Tibial nerve (tissue), 4 donors: ENCODE data around the gene ANAPC5. TPM values are rescaled to one million over a fixed set of nuclear protein-coding genes. Genes with fewer than 3 reads are reported as not detected.

ENCODE experiments used
- DNase-seq, 2 donors: peaks; one replicate each; pipeline ENCODE4 v3.0.0-alpha.2; 2019; ENCODE audit warnings: low spot score in 2 of 2
- H3K27ac ChIP-seq, 4 donors: fragments of 200-600 bp; sonication (generic) in 3 of 4; one replicate each; pipeline ENCODE4 v1.5.1; 2017 to 2019; ENCODE audit warnings: mild to moderate bottlenecking in 1 of 4
- H3K27me3 ChIP-seq, 2 donors: fragments of 200-600 bp; sonication (generic) in 1 of 2; one replicate each; pipeline versions ENCODE4 v1.5.1 to v1.6.0; 2017 to 2019
- H3K36me3 ChIP-seq, 3 donors: fragments of 200-600 bp; sonication (generic); one replicate each; pipeline ENCODE4 v1.5.1; 2018 to 2019
- H3K4me1 ChIP-seq, 4 donors: fragments of 200-600 bp; sonication (generic) in 3 of 4; one replicate each; pipeline ENCODE4 v1.5.1; 2017 to 2019
- H3K4me3 ChIP-seq, 4 donors: fragments of 200-600 bp; sonication (generic) in 3 of 4; one replicate each; pipeline ENCODE4 v1.5.1; 2017 to 2019; ENCODE audit warnings: mild to moderate bottlenecking in 1 of 4, moderate library complexity in 1 of 4
- H3K9me3 ChIP-seq, 4 donors: fragments of 200-600 bp; sonication (generic) in 3 of 4; one replicate each; pipeline ENCODE4 v1.5.1; 2017 to 2019
- CTCF ChIP-seq, 5 experiments: fragments of 200-600 bp in 3 of 5; fragments of 450-650 bp in 2 of 5; sonication (generic) in 3 of 5; IDR thresholded peaks; one replicate each; pipeline ENCODE4 v1.5.1; 2016 to 2019; ENCODE audit warnings: antibody characterized with exemption in 5 of 5, mild to moderate bottlenecking in 3 of 5, moderate library complexity in 2 of 5
- EP300 ChIP-seq, 2 donors: sonication (generic); formaldehyde crosslinking; IDR thresholded peaks; one replicate each; pipeline ENCODE4 v1.6.1; 2017; ENCODE audit warnings: antibody characterized with exemption in 2 of 2, mild to moderate bottlenecking in 1 of 2
- POLR2A ChIP-seq, 2 donors: fragments of 450-650 bp; IDR thresholded peaks; one replicate each; pipeline ENCODE4 v1.6.1; 2017; ENCODE audit warnings: antibody characterized with exemption in 2 of 2, mild to moderate bottlenecking in 2 of 2, moderate library complexity in 2 of 2
- WGBS, 2 donors: methylation state at CpG; one replicate each; pipeline ENCODE4 v1.1.5; 2018; 5-methylcytosine and 5-hydroxymethylcytosine counted together
- total RNA-seq, 4 donors: library from RNA; depleted of rRNA; stranded (reverse); fragments of >200 nt; gene quantifications; one replicate each; pipeline ENCODE4 v1.1.0, GENCODE V29; 2016

ANAPC5 gene
- total RNA-seq, 4 donors from 2014 or later, result 103 to 170 (median 139) TPM

- Histone ChIP-seq H3K27ac (no peak overlapping the region), H3K4me3 (no peak overlapping the region), H3K9me3 (no peaks in the 10 kb centered on the region), H3K27me3 (no peaks in the 10 kb centered on the region), H3K4me1 (no peaks in the 10 kb centered on the region), H3K36me3 (peaks cover 0 to 98% (median 2%) of the 10 kb centered on the region in 3 donors)
- DNase-seq, result no peak
- TF ChIP-seq POLR2A (IDR thresholded peaks at IDR 0.05), result no peak
- no peak for TF ChIP-seq EP300 (IDR thresholded peaks at IDR 0.05)
- TF ChIP-seq CTCF (IDR thresholded peaks at IDR 0.05), result no peak
- WGBS, 2 donors, result 91 to 92% methylated on average over 8 of the region's 8 CpGs
Measured at GRCh38 chr12:121264135-121264534, 88.1 kb downstream of the ANAPC5 start.

- DNase-seq, result no peak
- Histone ChIP-seq H3K27ac (no peak overlapping the region), H3K27me3 (no peaks in the 10 kb centered on the region), H3K9me3 (no peaks in the 10 kb centered on the region), H3K4me3 (no peak overlapping the region), H3K4me1 (no peaks in the 10 kb centered on the region), H3K36me3 (peaks cover 0 to 96% (median 2%) of the 10 kb centered on the region in 3 donors)
- no peak for TF ChIP-seq EP300 (IDR thresholded peaks at IDR 0.05)
- no peak for TF ChIP-seq POLR2A (IDR thresholded peaks at IDR 0.05)
- TF ChIP-seq CTCF (IDR thresholded peaks at IDR 0.05), result no peak
- 93 to 94% methylated on average over 10 of the region's 10 CpGs for WGBS, 2 donors
Measured at GRCh38 chr12:121263206-121263935, 88.8 kb downstream of the ANAPC5 start.

GRCh38 chr12:121261398-121261797 is 90.8 kb downstream of the ANAPC5 start:
- H3K4me3 ChIP-seq, result no peak overlapping the region
- H3K36me3 ChIP-seq, result peaks cover 0 to 98% (median 2%) of the 10 kb centered on the region in 3 donors
- no peaks in the 10 kb centered on the region for H3K27me3 ChIP-seq
- no peaks in the 10 kb centered on the region for H3K4me1 ChIP-seq
- H3K27ac ChIP-seq, result no peak overlapping the region
- no peaks in the 10 kb centered on the region for H3K9me3 ChIP-seq
- no peak for DNase-seq
- WGBS, 2 donors, result 83 to 88% methylated on average over 6 of the region's 6 CpGs
- no peak for TF ChIP-seq CTCF (IDR thresholded peaks at IDR 0.05)
- no peak for TF ChIP-seq EP300 (IDR thresholded peaks at IDR 0.05)
- no peak for TF ChIP-seq POLR2A (IDR thresholded peaks at IDR 0.05)

DNA sequence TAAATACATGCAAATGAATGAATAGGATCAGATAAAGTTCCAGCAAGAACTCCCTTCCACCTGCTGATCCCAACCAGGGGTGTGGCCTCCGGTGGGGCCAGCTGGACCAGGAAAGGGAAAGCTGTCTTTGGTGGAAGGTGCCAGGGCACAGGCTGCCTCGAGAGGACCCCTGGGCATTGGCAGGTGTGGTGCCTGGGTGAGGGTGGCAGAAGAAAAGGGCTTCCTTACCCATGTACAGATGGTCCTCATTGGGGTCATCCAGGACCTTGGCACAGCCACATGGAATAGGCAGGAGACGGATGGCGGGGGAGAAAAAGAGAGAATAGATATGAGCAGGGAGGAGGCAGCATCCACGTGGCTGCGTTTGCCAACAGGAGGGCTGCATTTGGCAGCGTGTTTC is 92.1 kb downstream of the ANAPC5 start:
- H3K27me3 ChIP-seq, result no peaks in the 10 kb centered on the region
- DNase-seq, result no peak
- H3K9me3 ChIP-seq, result no peaks in the 10 kb centered on the region
- TF ChIP-seq CTCF (IDR thresholded peaks at IDR 0.05), result no peak
- TF ChIP-seq EP300 (IDR thresholded peaks at IDR 0.05), result no peak
- TF ChIP-seq POLR2A (IDR thresholded peaks at IDR 0.05), result no peak
- H3K4me1 ChIP-seq, result no peaks in the 10 kb centered on the region
- H3K4me3 ChIP-seq, result no peak overlapping the region
- 90 to 91% methylated on average over 7 of the region's 7 CpGs for WGBS, 2 donors
- H3K27ac ChIP-seq, result no peak overlapping the region
- peaks cover 0 to 97% (median 2%) of the 10 kb centered on the region in 3 donors for H3K36me3 ChIP-seq

DNA sequence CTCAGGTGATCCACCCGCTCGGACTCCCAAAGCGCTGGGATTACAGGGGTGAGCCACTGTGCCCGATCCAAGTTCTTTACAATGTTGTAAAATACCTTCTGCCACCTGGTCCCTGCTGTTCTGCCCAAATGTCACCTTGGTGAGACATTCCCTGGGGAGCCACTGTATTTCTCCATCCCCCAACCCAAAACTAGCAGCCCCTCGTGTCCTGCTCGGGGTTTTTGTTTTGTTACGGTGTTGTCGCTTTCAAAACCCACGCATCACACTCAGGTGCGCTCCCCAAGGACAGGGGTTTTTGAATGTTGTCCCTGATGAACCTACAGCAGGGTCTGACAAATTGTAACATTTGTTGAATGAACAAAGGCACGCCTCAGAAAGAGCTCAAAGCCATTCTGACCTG is 93.1 kb downstream of the ANAPC5 start:
- no peak for TF ChIP-seq EP300 (IDR thresholded peaks at IDR 0.05)
- no peak for TF ChIP-seq POLR2A (IDR thresholded peaks at IDR 0.05)
- no peak for TF ChIP-seq CTCF (IDR thresholded peaks at IDR 0.05)
- Histone ChIP-seq H3K27ac (no peak overlapping the region), H3K36me3 (peaks cover 0 to 95% (median 2%) of the 10 kb centered on the region in 3 donors), H3K9me3 (no peaks in the 10 kb centered on the region), H3K27me3 (no peaks in the 10 kb centered on the region), H3K4me3 (no peak overlapping the region), H3K4me1 (no peaks in the 10 kb centered on the region)
- 96 to 97% methylated on average over 11 of the region's 11 CpGs for WGBS, 2 donors
- no peak for DNase-seq
